ENCODE results near the gene B9D2.

GRCh38 chr19:41350735-41351338 lies 13.1 kb downstream of the B9D2 start:
- TF ChIP-seq CTCF (IDR thresholded peaks at IDR 0.05; ENCODE audit: insufficient read depth, low read depth, low read length) (no peak), EZH2 (IDR thresholded peaks at IDR 0.05; ENCODE audit: insufficient read depth, low read length) (no peak)
